Ascending aorta (tissue), 2 donors: ENCODE results near the gene ARID5B. TPM values are rescaled to one million over a fixed set of nuclear protein-coding genes. Genes with fewer than 3 reads are reported as not detected.

ENCODE experiments used
- DNase-seq, 2 donors: peaks; one replicate each; pipeline ENCODE4 v3.0.0-alpha.2; 2019; ENCODE audit warnings: low spot score in 2 of 2
- H3K27ac ChIP-seq, 2 donors: fragments of 200-600 bp; sonication (generic); one replicate each; pipeline ENCODE4 v1.5.1; 2016 to 2017; ENCODE audit warnings: mild to moderate bottlenecking in 1 of 2
- H3K27me3 ChIP-seq: fragments of 200-600 bp; sonication (generic); one replicate; pipeline ENCODE4 v1.5.1; 2017
- H3K36me3 ChIP-seq, 2 donors: fragments of 200-600 bp; sonication (generic); one replicate each; pipeline ENCODE4 v1.5.1; 2016
- H3K4me1 ChIP-seq, 2 donors: fragments of 200-600 bp; sonication (generic); one replicate each; pipeline ENCODE4 v1.5.1; 2016 to 2017; ENCODE audit warnings: mild to moderate bottlenecking in 1 of 2
- H3K4me3 ChIP-seq, 2 donors: fragments of 200-600 bp; sonication (generic); one replicate each; pipeline ENCODE4 v1.5.1; 2016 to 2017; ENCODE audit warnings: mild to moderate bottlenecking in 1 of 2
- H3K9me3 ChIP-seq, 2 donors: fragments of 200-600 bp; sonication (generic); one replicate each; pipeline ENCODE4 v1.5.1; 2016
- CTCF ChIP-seq, 3 experiments: fragments of 200-600 bp in 2 of 3; fragments of 450-650 bp in 1 of 3; sonication (generic) in 2 of 3; IDR thresholded peaks; one replicate each; pipeline ENCODE4 v1.5.1; 2016 to 2019; ENCODE audit warnings: antibody characterized with exemption in 3 of 3, mild to moderate bottlenecking in 1 of 3, moderate library complexity in 1 of 3
- intact Hi-C: fragments of 100-400 bp; cut with DNase I; formaldehyde crosslinking; loops from one replicate; pipeline ENCODE4 v1.15.1; 2023
- total RNA-seq: library from RNA; depleted of rRNA; stranded (reverse); fragments of >200 nt; gene quantifications from one replicate; pipeline ENCODE4 v1.1.0, GENCODE V29; 2016

ARID5B gene
- total RNA-seq, 1 donor from 2014 or later: 92.5 TPM

- Histone ChIP-seq H3K36me3 (no peaks in the 10 kb centered on the region), H3K9me3 (peaks cover 0 to 7% of the 10 kb centered on the region in 2 donors), H3K4me3 (peak overlapping the region; percentile 12 to 33), H3K27me3 (no peaks in the 10 kb centered on the region), H3K27ac (peak overlapping the region; percentile 88 to 91), H3K4me1 (peaks cover 16 to 42% of the 10 kb centered on the region in 2 donors)
- intact Hi-C loops: loop anchor here (2.0 kb wide), 2 partner anchors 18 to 26 kb away; no protein-coding TSS in a partner anchor
- no peak for TF ChIP-seq CTCF (IDR thresholded peaks at IDR 0.05)
- DNase-seq: no peak
Observed at GRCh38 chr10:62019013-62019684, 117.7 kb downstream of the ARID5B start.

GRCh38 chr10:62019685-62020359, 118.3 kb downstream of the ARID5B start:
- Histone ChIP-seq H3K9me3 (peaks cover 0 to 7% of the 10 kb centered on the region in 2 donors), H3K4me1 (peaks cover 16 to 42% of the 10 kb centered on the region in 2 donors), H3K27me3 (no peaks in the 10 kb centered on the region), H3K36me3 (no peaks in the 10 kb centered on the region), H3K4me3 (peak overlapping the region; percentile 12 to 33), H3K27ac (peak overlapping the region; percentile 88 to 91)
- no peak for DNase-seq
- intact Hi-C loops: loop anchor here (2.0 kb wide), 2 partner anchors 17 to 27 kb away; no protein-coding TSS in a partner anchor
- TF ChIP-seq CTCF (IDR thresholded peaks at IDR 0.05): no peak

GRCh38 chr10:62021128-62021665, 119.7 kb downstream of the ARID5B start:
- H3K27ac ChIP-seq: peak overlapping the region; percentile 63 to 88
- no peak for TF ChIP-seq CTCF (IDR thresholded peaks at IDR 0.05)

GRCh38 chr10:62021978-62022802, 120.7 kb downstream of the ARID5B start:
- Histone ChIP-seq H3K27me3 (no peaks in the 10 kb centered on the region), H3K9me3 (peaks cover 0 to 7% of the 10 kb centered on the region in 2 donors), H3K27ac (peak overlapping the region; percentile 63 to 88), H3K4me1 (peaks cover 13 to 41% of the 10 kb centered on the region in 2 donors), H3K4me3 (no peak overlapping the region), H3K36me3 (no peaks in the 10 kb centered on the region)
- TF ChIP-seq CTCF (IDR thresholded peaks at IDR 0.05): no peak
- DNase-seq: no peak
- intact Hi-C loops: no loop called here

More at GRCh38 chr10:62021128-62021665, 119.7 kb downstream of the ARID5B start:
- Histone ChIP-seq H3K4me1 (peaks cover 16 to 44% of the 10 kb centered on the region in 2 donors), H3K4me3 (no peak overlapping the region), H3K9me3 (peaks cover 0 to 7% of the 10 kb centered on the region in 2 donors), H3K27me3 (no peaks in the 10 kb centered on the region), H3K36me3 (no peaks in the 10 kb centered on the region)
- intact Hi-C loops: no loop called here
- no peak for DNase-seq

- no peaks in the 10 kb centered on the region for H3K36me3 ChIP-seq
- H3K4me1 ChIP-seq: peaks cover 8 to 43% of the 10 kb centered on the region in 2 donors
- peaks cover 0 to 7% of the 10 kb centered on the region in 2 donors for H3K9me3 ChIP-seq
- intact Hi-C loops: no loop called here
- no peak for DNase-seq
- H3K4me3 ChIP-seq: no peak overlapping the region
- no peak for TF ChIP-seq CTCF (IDR thresholded peaks at IDR 0.05)
- no peaks in the 10 kb centered on the region for H3K27me3 ChIP-seq
- H3K27ac ChIP-seq: peak overlapping the region; percentile 63 to 88
Observed at GRCh38 chr10:62022830-62023229, 121.3 kb downstream of the ARID5B start.
